GM21825 (cell line): ENCODE measurements around the gene GNLY.

Experiments
- ATAC-seq: cut with Tn5 transposase; IDR thresholded peaks from one replicate; pipeline ENCODE4 v1.9.1; 2021; ENCODE audit warnings: mild to moderate bottlenecking, moderate library complexity; ENCODE audit not compliant: unreplicated experiment

Gene GNLY

DNA sequence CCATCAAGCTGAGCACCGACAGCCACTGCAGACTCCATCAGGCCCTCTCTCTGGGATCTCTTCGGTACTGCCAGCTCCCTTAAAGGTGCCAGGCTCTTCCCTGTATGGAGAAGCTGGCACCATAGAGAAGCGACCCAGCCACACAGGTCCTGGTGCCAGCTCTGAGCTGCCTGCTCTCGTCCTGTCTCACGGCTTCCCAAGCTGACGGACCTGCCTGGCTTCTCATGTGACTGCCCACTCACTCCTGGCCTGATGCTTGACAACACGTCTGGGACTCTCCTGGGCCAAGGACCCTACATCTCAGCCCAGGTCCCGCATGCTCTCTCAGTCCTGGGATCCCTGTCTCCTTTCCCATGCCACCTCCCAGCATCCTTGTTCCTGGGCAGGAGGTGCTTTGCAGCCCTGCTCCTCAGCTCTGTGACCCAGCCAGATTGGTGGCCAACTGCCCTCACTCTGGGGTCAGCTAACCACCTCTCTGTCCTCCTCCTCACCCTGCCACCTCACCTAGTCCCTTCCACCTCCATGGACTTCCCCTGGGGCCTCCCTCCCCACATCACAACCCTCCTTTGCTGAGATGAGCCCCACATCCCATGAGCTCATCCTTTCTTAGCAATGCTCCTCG is 47.2 kb downstream of the GNLY start:
- ATAC-seq = no peak

DNA sequence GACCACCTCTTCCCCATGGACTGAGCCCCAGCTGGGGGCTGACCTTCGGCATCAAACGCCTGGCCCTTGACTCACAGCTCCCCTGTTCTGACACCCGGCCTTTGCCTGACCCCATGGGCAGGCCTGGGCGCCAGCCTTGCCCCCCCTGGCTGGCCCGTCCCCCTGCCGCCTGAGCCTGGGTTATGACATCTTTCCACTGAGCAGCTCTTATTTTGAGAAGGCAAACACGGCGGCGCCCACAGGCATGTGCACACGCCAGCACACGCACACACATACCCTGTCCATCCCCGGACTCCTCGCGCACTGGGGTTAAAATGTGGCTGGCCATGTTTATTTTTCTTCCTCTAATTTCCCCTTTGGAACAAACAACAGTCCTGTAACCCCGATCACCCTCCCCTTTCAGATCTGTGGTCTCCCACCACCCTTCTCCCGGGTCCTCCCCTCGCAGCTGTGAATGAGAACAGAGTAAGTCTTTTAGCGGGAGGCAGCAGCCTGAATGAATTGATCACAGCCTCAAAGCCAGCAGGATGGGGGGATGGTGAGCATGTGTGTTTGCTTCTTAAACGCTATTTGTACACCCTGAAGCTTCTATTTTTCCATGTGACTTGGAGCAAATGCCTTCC is 47.8 kb downstream of the GNLY start:
- ATAC-seq = no peak

DNA sequence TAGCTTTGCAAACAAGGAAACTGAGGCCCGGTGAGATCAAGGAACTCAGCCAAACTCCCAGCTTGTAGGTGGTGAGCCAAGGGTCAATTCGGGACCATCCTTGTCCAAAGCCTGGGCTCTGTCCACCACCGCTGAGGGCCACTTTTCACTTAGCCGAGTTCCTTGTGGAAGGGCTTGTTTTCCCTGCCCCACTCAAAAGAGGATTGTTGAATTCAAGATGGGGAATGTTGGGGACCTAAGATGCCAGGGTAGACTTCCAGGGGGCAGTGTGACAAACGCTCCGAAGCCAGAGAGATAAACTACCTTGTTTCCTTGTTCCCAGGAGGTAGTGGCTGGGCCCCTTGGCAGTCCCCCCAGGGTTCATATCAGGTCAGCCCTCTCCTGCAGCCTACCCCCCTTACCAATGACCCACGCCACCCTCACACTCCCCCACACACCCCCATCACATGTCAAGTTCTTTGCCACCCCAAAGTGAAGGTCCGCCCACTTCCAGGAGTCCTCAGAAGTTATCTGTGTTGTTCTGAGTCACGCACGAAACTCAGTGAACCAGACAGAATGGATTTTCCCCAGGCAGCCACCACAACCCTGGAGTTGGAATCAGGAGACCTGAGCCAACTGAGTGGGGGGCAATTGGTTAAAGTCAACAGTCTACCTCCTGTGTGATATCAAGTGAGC is 49.3 kb downstream of the GNLY start:
- ATAC-seq = no peak

DNA sequence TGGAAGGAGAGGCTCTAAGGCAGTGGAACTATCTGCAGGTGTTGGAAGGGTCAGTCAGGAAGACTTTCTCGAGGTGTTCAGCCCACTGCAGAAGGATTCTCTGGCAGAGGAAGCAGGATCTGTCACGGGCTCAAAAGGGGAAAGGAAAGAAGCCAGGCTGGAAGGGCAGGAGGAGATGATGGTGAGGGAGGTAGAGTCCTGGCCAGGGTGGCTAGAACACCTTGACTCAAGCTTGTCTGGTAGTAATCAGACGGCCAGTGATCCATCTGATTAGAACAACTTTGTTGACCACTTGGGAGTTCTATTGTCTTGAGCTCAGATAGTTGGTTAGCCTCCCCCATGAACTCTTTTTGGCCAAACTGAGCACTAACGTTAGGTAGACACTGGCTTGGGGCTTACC is 49.9 kb downstream of the GNLY start:
- no peak for ATAC-seq

DNA sequence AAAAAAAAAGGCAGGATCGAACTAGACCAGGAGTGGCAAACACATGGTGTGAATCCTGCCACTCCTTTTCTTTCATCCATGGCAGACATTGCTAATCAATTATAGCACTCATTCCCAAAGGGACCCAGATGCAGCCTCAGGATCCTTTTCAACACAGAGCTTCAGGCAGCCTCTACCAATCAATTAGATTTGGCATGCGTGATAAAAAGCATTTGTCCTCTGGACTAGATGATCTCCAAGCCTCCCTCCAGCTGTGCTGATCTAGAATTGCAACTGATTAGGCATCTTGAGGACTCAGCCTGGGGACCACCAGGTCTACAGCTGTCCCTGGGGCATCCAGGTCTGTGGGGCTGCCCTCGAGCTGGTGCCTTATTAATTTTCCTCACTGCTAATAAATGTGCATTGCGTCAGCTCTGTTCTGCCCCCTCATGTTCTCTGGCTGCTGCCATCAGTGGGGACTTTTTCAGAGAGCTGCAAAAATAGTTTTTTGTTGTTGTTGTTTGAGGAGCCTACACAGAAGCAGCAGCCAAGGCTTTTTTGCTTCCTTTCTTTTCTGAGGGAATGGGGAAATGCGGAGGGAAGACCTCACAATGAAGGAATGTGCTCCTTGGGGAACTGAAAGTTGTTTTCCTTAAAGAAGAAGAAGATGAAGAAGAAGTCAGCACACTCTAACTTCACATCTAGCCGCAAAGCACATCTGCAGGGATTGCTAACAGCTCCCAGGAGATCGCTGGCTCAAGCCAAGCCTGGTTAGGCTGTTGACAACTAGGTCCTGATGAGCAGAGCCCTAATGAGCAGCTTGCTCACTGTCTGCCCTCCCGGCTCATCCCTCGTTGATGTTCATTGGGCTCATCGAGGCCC is 50.8 kb downstream of the GNLY start:
- ATAC-seq = no peak

DNA sequence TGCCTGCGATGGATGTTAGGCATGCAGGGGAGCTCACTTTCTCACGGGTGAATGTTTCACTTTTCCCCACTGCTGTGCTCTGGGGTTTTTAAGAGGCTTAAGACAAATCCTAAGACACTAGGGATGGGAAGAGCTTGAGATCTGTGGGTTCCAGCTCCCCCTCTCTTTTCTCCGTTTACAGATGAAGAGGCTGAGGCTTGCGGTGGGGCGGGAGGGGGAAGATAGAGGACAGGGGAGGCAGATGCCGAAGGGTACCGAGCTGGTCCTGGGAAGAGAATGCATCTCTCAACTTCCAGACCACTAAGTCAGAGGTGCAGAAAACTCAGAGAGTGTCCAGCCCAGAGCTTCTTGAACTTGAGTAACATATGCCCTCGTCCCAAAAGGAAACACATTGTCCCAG is 51.5 kb downstream of the GNLY start:
- no peak for ATAC-seq

DNA sequence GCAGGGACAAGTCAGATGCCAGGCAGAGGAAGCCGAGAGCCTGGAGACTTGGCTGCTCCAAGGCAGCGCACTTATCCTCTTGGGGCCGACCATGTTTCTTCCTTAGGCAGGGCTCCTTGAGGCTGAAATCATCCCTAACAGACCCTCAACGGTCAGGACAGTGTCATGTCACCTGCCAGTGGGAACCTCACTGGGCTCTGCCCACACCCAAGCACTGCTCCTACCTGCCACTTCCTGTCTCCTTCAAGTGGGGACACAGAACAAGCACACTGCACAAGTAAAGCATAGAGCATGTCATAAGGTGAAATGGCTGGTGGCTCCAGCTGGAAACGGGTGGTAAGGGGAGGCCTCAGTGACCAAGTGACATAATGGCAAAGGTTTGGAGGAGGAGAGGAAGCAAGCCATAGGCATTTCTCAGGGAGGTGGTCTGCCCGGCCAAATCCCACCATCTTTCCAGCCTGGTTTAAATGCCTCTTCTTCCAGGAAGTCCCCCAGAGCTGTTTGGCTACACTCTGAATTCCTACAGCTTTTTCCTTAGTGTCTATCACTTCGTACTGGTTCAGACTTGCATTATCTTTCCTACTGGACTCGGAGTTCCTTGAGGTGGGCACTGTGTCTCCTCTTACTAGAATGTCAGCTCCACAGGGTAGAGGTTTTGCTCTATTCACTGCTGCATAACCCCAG is 52.3 kb downstream of the GNLY start:
- ATAC-seq = no peak

DNA sequence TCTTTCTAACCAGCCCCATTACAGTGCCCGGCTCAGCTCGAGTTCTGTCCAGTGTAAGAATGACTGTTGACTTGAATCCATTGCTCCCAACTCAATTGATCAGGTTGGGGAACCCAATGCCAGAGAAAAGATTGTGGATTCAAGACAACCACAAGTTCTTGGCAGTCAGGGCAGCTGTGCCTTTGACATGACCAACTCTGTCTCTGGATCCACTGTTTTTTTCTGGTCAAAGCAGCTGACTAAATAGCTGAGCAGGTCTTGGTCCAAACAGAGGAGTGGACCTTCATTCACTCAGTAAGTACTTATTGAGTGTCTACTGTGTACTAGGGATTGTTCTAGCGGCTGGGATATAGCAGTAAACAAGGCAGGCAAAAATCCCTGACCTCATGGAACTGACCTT is 53.3 kb downstream of the GNLY start:
- no peak for ATAC-seq

DNA sequence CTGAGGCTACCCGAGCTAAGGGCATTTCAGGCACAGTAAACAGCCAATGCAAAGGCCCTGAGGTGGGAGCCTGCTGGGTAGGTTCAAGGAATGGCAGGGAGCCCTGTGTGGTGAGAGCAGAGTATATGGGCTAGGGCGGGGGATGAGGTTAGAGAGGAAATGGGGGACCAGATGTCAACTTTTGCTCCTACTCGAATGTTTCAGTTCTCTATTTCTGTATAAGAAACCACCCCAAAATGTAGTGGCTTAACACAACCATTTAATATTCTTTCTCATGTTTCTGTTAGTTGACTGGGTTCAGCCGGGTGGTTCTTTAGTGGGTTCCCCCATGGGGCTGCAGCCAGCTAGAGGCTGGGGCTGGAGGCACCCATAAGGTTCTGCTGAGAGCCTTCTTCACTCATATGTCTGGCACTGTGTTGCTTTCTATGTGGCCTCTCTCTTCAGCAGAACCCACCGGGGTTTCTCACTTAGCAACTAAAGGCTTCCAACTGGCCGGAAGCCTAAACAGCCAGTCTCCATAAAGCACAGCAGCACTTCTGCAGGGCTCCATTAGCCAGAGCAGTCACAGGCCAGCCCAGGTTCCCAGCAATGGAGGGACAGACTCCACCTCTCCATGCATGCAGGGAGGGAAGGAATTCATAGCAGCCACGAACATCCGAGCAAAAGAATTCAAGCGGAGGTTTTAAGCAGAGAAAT is 54.0 kb downstream of the GNLY start:
- peak; percentile 62 for ATAC-seq
